NB4 (cell line): ENCODE measurements around the gene CRHR2.

Experiments used
- POLR2A ChIP-seq: IDR thresholded peaks from 2 replicates; pipeline ENCODE4 v1.6.1; 2011; ENCODE audit warnings: mild to moderate bottlenecking; ENCODE audit not compliant: insufficient read length; ENCODE audit errors: extremely low read depth
- TF ChIP-seq, protein P1 (sequence below): IDR thresholded peaks from one replicate; pipeline ENCODE4 v1.5.1; 2012; ENCODE audit warnings: low read depth, low read length

GRCh38 chr7:30627026-30627425 is 55.2 kb downstream of the CRHR2 start:
- TF ChIP-seq, protein P1, sequence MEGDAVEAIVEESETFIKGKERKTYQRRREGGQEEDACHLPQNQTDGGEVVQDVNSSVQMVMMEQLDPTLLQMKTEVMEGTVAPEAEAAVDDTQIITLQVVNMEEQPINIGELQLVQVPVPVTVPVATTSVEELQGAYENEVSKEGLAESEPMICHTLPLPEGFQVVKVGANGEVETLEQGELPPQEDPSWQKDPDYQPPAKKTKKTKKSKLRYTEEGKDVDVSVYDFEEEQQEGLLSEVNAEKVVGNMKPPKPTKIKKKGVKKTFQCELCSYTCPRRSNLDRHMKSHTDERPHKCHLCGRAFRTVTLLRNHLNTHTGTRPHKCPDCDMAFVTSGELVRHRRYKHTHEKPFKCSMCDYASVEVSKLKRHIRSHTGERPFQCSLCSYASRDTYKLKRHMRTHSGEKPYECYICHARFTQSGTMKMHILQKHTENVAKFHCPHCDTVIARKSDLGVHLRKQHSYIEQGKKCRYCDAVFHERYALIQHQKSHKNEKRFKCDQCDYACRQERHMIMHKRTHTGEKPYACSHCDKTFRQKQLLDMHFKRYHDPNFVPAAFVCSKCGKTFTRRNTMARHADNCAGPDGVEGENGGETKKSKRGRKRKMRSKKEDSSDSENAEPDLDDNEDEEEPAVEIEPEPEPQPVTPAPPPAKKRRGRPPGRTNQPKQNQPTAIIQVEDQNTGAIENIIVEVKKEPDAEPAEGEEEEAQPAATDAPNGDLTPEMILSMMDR, result no peak
- no peak for TF ChIP-seq POLR2A
